Measurements from ENCODE around the gene BHMT2.

Gene BHMT2

DNA sequence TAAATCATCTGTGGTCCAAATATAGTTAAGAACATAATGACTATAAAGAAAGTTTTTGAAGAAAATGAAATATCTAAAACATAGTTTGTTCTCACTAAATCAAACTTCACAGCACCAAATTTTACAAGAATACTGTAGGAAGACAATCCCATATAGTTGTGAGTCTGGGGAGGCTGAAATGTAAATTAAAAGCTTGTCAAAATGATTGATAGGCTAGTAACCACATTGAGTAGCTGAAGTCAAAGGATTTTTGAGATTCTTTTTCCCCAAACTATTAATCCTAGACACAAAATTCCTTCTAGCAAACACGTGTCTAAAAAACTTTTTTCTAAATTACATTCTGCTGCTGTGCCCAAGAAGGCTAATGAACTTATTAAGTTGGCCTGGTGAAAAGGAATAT, 55.0 kb downstream of the BHMT2 start:
- DNase-seq, result no peak

- DNase-seq, result no peak
Measured at GRCh38 chr5:79130781-79131180, 61.2 kb downstream of the BHMT2 start.

- no peak for DNase-seq
Measured at GRCh38 chr5:79133121-79133656, 63.6 kb downstream of the BHMT2 start.

GRCh38 chr5:79133657-79134451, 64.3 kb downstream of the BHMT2 start:
- DNase-seq, result peak; percentile 67 to 79

DNA sequence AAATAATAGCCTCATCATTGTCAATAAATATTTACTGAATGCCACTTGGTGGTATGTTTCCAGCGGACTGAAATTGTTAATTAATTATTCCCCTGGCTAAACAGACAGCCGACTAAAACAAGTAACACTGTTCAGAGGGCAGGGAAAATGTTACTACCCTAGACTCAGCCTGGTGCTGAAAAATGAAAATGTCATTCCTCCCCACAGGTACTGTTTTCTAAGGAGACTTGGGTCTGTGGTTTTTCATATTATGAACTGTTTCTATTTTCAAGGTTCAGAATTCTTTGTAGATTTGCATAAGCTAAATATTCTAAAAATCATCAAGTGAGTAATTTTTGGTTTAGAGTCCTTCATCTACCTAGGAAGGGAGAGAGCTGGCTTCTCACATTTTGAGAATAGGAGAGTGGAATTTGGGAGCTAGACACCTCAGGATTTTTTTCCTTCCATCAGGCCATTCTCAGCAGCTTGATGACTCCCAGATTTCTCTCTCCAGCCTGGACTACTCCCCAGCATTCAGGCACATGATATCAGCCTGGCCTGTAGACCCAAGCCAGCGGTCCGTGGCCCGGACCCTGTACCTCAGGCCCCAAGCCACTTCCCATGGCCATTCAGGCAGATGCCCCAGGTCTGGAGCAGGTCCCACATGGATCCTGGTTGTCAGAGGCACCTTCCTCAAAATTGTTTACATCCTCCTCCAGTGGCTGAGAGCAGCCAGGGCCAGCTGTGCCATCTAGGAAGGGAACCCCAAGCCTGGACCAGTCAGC, 66.4 kb downstream of the BHMT2 start:
- no peak for DNase-seq

GRCh38 chr5:79136618-79137017, 67.1 kb downstream of the BHMT2 start:
- DNase-seq, result no peak
